A549 (cell line): Measurements from ENCODE around the gene MACF1. TPM values are rescaled to one million over a fixed set of nuclear protein-coding genes. Genes with fewer than 3 reads are reported as not detected.
"Not testable (repeated sequence)": the region's sequence is repeated elsewhere in the genome, so short reads cannot be mapped to it uniquely, and the experiment has no call there.

Experiments
- ATAC-seq, 2 experiments: fragments of 200-7000 bp in 1 of 2; fragments of >200 bp in 1 of 2; cut with Nextera tagmentation in 1 of 2; cut with Tn5 transposase in 1 of 2; 3 replicates each; pipeline versions ENCODE4 v1.8.0 to v1.9.1; 2018 to 2020; ENCODE audit warnings: mild to moderate bottlenecking in 1 of 2, moderate library complexity in 1 of 2
- CTCF ChIA-PET: fragments of 300-600 bp; sonication (Branson Sonifier 250); formaldehyde crosslinking; extraction: SDS; loops from one replicate; lab custom pipeline; 2021; ENCODE audit warnings: antibody characterized with exemption, inconsistent platforms; lab: Yijun Ruan, JAX
- POLR2A ChIA-PET: fragments of 350-600 bp; formaldehyde crosslinking; extraction: SDS; loops from one replicate; lab custom pipeline; 2021; ENCODE audit warnings: antibody characterized with exemption, inconsistent platforms; lab: Yijun Ruan, JAX
- DNase-seq, 2 experiments: peaks; one replicate each; pipeline versions ENCODE4 v3.0.0 to v3.0.0-alpha.2; 2011 to 2016; ENCODE audit warnings: low read depth in 1 of 2, low spot score in 1 of 2
- FAIRE-seq: peaks from 2 replicates; lab custom pipeline; 2011; peaks lifted over from hg19 to GRCh38; lab: Jason Lieb, UNC
- H3K27ac ChIP-seq, 2 experiments: fragments of >200 bp; sonication (Bioruptor Twin); formaldehyde crosslinking; 3 replicates each; pipeline ENCODE4 v1.5.1; 2016 to 2017
- H3K4me1 ChIP-seq: fragments of >200 bp; sonication (Bioruptor Twin); formaldehyde crosslinking; 3 replicates; pipeline ENCODE4 v1.6.1; 2016
- H3K4me2 ChIP-seq: fragments of >200 bp; sonication (Bioruptor Twin); formaldehyde crosslinking; 3 replicates; pipeline ENCODE4 v1.6.1; 2016
- H3K4me3 ChIP-seq: fragments of >200 bp; sonication (Bioruptor Twin); formaldehyde crosslinking; 3 replicates; pipeline ENCODE4 v1.5.1; 2016
- H3K9me3 ChIP-seq: fragments of >200 bp; sonication (Bioruptor Twin); formaldehyde crosslinking; 3 replicates; pipeline ENCODE4 v1.6.1; 2016
- CBX8 ChIP-seq: fragments of 200-600 bp; sonication (generic); IDR thresholded peaks from 2 replicates; pipeline ENCODE4 v1.6.1; 2016
- CHD2 ChIP-seq: fragments of 150-350 bp; IDR thresholded peaks from 2 replicates; pipeline ENCODE4 v1.6.1; 2014; ENCODE audit warnings: low read length; ENCODE audit not compliant: partially characterized antibody
- EP300 ChIP-seq, 2 experiments: fragments of >200 bp; sonication (Bioruptor Twin); formaldehyde crosslinking; IDR thresholded peaks; 2 replicates in 1 of 2; 3 replicates in 1 of 2; pipeline ENCODE4 v1.6.1; 2016 to 2017
- FOSB ChIP-seq: fragments of 250-450 bp; sonication (Bioruptor Pico); IDR thresholded peaks from 2 replicates; pipeline ENCODE4 v1.5.0; 2020; ENCODE audit warnings: mild to moderate bottlenecking, moderate library complexity
- HEYL ChIP-seq: fragments of 250-450 bp; sonication (Bioruptor Pico); IDR thresholded peaks from 2 replicates; pipeline ENCODE4 v1.8.0; 2021; ENCODE audit warnings: mild to moderate bottlenecking, moderate library complexity
- HOXA7 ChIP-seq: fragments of 250-450 bp; sonication (Bioruptor Pico); IDR thresholded peaks from 2 replicates; pipeline ENCODE4 v1.5.0; 2020; ENCODE audit warnings: mild to moderate bottlenecking, moderate library complexity
- JUNB ChIP-seq: fragments of >200 bp; sonication (Bioruptor Twin); formaldehyde crosslinking; IDR thresholded peaks from 2 replicates; pipeline ENCODE4 v1.6.1; 2016
- KDM1A ChIP-seq: fragments of 200-600 bp; sonication (generic); IDR thresholded peaks from 2 replicates; pipeline ENCODE4 v1.6.1; 2016; ENCODE audit warnings: low read depth, mild to moderate bottlenecking
- MAZ ChIP-seq: fragments of 150-350 bp; IDR thresholded peaks from 2 replicates; pipeline ENCODE4 v1.6.1; 2014; ENCODE audit warnings: antibody characterized with exemption, low read depth, low read length, borderline replicate concordance
- NFE2L2 ChIP-seq: fragments of 150-350 bp; conservative IDR thresholded peaks from 2 replicates; pipeline ENCODE4 v1.6.1; 2014; ENCODE audit warnings: low read length
- NPAS2 ChIP-seq: fragments of 250-450 bp; sonication (Bioruptor Pico); IDR thresholded peaks from 2 replicates; pipeline ENCODE4 v1.8.0; 2022; ENCODE audit warnings: mild to moderate bottlenecking, moderate library complexity, borderline replicate concordance
- PHF8 ChIP-seq: fragments of 200-600 bp; sonication (generic); IDR thresholded peaks from 2 replicates; pipeline ENCODE4 v1.6.1; 2016; ENCODE audit warnings: low read depth, mild to moderate bottlenecking, antibody characterized with exemption, moderate library complexity, borderline replicate concordance
- POLR2A ChIP-seq: IDR thresholded peaks from 2 replicates; pipeline ENCODE4 v1.6.1; 2012; ENCODE audit warnings: mild to moderate bottlenecking, low read length
- POLR2AphosphoS2 ChIP-seq: conservative IDR thresholded peaks from 2 replicates; pipeline ENCODE4 v1.6.1; 2012; ENCODE audit warnings: low read length, improper control_type of control experiment, inconsistent platforms
- REST ChIP-seq: fragments of 200-600 bp; sonication (generic); IDR thresholded peaks from 2 replicates; pipeline ENCODE4 v1.6.1; 2016; ENCODE audit warnings: antibody characterized with exemption, mild to moderate bottlenecking, moderate library complexity
- RFX5 ChIP-seq: fragments of 450-650 bp; IDR thresholded peaks from 2 replicates; pipeline ENCODE4 v1.7.1; 2014; ENCODE audit warnings: antibody characterized with exemption, mild to moderate bottlenecking, moderate library complexity
- SREBF2 ChIP-seq: fragments of 450-650 bp; IDR thresholded peaks from 2 replicates; pipeline ENCODE4 v1.6.1; 2014; ENCODE audit warnings: mild to moderate bottlenecking, moderate library complexity
- TP53 ChIP-seq: fragments of 250-450 bp; sonication (Bioruptor Pico); IDR thresholded peaks from 2 replicates; pipeline ENCODE4 v1.5.0; 2021; ENCODE audit warnings: mild to moderate bottlenecking, moderate library complexity
- USF2 ChIP-seq: fragments of 450-650 bp; IDR thresholded peaks from 2 replicates; pipeline ENCODE4 v1.6.1; 2014; ENCODE audit warnings: antibody characterized with exemption
- ZNF302 ChIP-seq: fragments of 250-450 bp; sonication (Bioruptor Pico); IDR thresholded peaks from 2 replicates; pipeline ENCODE4 v1.9.0; 2021; ENCODE audit warnings: inconsistent platforms, mild to moderate bottlenecking, moderate library complexity
- ZSCAN20 ChIP-seq: fragments of 250-450 bp; sonication (Bioruptor Pico); IDR thresholded peaks from 2 replicates; pipeline ENCODE4 v1.8.0; 2022; ENCODE audit warnings: mild to moderate bottlenecking, moderate library complexity
- WGBS: methylation state at CpG from one replicate; pipeline ENCODE4 v1.1.6; 2017; ENCODE audit errors: missing lambda C conversion rate; 5-methylcytosine and 5-hydroxymethylcytosine counted together
- polyA plus RNA-seq, 4 experiments: library from polyadenylated mRNA; depleted of rRNA in 3 of 4; stranded (reverse); fragments of >200 nt; fragmentation: RNase III in 1 of 4; extraction: RNeasy Plus Mini Kit Qiagen cat#74134 plus additional on column Dnase treatment in 1 of 4; gene quantifications; 2 replicates in 3 of 4; 3 replicates in 1 of 4; pipeline ENCODE4 v1.2.3, GENCODE V29; 2011 to 2017
- TF ChIP-seq, protein P1 (sequence below): IDR thresholded peaks from 2 replicates; pipeline ENCODE4 v1.6.1; 2012; ENCODE audit warnings: low read depth, borderline replicate concordance

MACF1 gene
- polyA plus RNA-seq, 2 of the 4 experiments (the other 2 are of a cell fraction), result 45.7 to 64.2 TPM

- TF ChIP-seq REST, result no peak
Measured at GRCh38 chr1:39159224-39160036, 45.1 kb upstream of the MACF1 start (continued).

DNA sequence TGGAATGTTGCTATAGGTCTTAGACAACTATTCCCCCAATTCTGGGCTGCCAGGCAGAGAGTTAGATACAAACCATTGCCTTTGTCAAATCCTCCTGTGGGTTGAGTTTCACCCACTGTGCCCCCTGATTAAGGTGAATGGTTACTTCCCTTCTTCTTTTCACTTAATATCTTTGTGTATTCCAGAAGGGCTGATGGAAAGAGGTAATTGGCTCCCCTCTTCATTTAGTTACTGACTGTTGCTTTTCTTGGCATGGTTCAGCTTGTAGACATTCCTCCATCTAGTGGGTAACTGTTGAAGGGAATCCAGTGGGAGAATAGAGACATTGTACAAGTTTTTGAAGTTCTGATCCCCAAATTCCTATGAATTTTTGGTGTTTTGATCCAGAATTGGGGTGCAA, 43.8 kb upstream of the MACF1 start:
- peak overlapping the region; percentile 98 for H3K4me2 ChIP-seq
- DNase-seq (no peak), FAIRE-seq (no peak), ATAC-seq (no peak)
- H3K27ac ChIP-seq, result 0 out of 6 replicates have a peak overlapping the region, but pooled peaks of 1 of the 2 experiments have one; percentile 6
- H3K9me3 ChIP-seq, result no peaks in the 10 kb centered on the region
- TF ChIP-seq EP300 (IDR thresholded peaks at IDR 0.05) (no peak), POLR2A (no peak), PHF8 (no peak), RFX5 (no peak), NPAS2 (no peak), ZSCAN20 (CRISPR knock-in tag) (no peak)
- ChIA-PET CTCF (interaction anchor here (1.0 to 1.4 kb wide), 2 partner anchors 15 to 62 kb away, joined by 5 read pairs; no protein-coding TSS in a partner anchor), POLR2A (no interaction called here)
- no peak overlapping the region for H3K4me3 ChIP-seq
- H3K4me1 ChIP-seq, result peaks cover 44% of the 10 kb centered on the region

- WGBS, result 92% methylated on average over 8 of the region's 8 CpGs
- peaks cover 48% of the 10 kb centered on the region for H3K4me1 ChIP-seq
Measured at GRCh38 chr1:39161811-39162210, 42.7 kb upstream of the MACF1 start.

DNA sequence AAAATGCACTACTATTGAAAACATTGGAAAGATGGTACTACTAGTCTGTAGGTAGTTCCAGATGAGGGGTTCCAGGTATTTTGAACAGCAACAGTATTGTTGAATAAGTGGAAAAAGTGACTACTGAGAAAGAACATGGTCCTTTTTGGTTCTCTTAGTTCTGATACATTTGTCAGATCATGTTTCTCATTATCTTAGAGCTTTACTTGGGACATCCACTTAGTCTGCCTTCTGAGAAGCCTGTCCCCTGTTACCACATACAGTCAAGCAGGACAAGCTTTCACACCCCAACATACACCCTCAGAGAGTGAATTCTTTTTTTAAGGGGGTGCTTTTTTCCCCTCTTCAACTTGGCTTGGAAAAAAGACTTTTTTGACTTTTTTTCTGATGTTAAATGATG, 41.0 kb upstream of the MACF1 start:
- TF ChIP-seq ZNF302 (CRISPR knock-in tag), result no peak
- no peak for TF ChIP-seq CBX8
- TF ChIP-seq NFE2L2, result no peak
- TF ChIP-seq POLR2AphosphoS2, result no peak
- no peak for TF ChIP-seq CHD2
- TF ChIP-seq JUNB, result no peak
- TF ChIP-seq HEYL, result no peak
- TF ChIP-seq FOSB (CRISPR knock-in tag), result no peak
- no peak for TF ChIP-seq USF2
- TF ChIP-seq, protein P1, sequence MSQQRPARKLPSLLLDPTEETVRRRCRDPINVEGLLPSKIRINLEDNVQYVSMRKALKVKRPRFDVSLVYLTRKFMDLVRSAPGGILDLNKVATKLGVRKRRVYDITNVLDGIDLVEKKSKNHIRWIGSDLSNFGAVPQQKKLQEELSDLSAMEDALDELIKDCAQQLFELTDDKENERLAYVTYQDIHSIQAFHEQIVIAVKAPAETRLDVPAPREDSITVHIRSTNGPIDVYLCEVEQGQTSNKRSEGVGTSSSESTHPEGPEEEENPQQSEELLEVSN, result no peak
- no peak for TF ChIP-seq TP53 (CRISPR knock-in tag)
- no peak for TF ChIP-seq KDM1A
- no peak for TF ChIP-seq MAZ
- no peak for TF ChIP-seq SREBF2
- no peak for TF ChIP-seq HOXA7 (CRISPR knock-in tag)
- FAIRE-seq (no peak), DNase-seq (no peak), ATAC-seq (no peak)
- Histone ChIP-seq H3K27ac (no peak overlapping the region), H3K4me3 (no peak overlapping the region), H3K9me3 (no peaks in the 10 kb centered on the region), H3K4me2 (no peak overlapping the region), H3K4me1 (peaks cover 45% of the 10 kb centered on the region)
- ChIA-PET CTCF (interaction anchor here (1.1 to 1.9 kb wide), 2 partner anchors 29 to 35 kb away, joined by 3 to 6 read pairs; no protein-coding TSS in a partner anchor), POLR2A (no interaction called here)

More at GRCh38 chr1:39161811-39162210, 42.7 kb upstream of the MACF1 start:
- FAIRE-seq, DNase-seq, H3K4me2 ChIP-seq, CTCF ChIA-PET, H3K9me3 ChIP-seq, ATAC-seq, H3K27ac ChIP-seq, H3K4me3 ChIP-seq, POLR2A ChIA-PET: not testable (repeated sequence)
